Cardiac atrium fibroblast (primary cell): ENCODE data around the gene NIPA2. TPM values are rescaled to one million over a fixed set of nuclear protein-coding genes. Genes with fewer than 3 reads are reported as not detected.

Experiments
- total RNA-seq: library from RNA; depleted of rRNA; stranded (reverse); fragments of >200 nt; gene quantifications from 2 replicates; pipeline ENCODE4 v1.2.3, GENCODE V29; 2015

The NIPA2 gene
- total RNA-seq = 50.4 and 53.1 TPM in 2 replicates

DNA sequence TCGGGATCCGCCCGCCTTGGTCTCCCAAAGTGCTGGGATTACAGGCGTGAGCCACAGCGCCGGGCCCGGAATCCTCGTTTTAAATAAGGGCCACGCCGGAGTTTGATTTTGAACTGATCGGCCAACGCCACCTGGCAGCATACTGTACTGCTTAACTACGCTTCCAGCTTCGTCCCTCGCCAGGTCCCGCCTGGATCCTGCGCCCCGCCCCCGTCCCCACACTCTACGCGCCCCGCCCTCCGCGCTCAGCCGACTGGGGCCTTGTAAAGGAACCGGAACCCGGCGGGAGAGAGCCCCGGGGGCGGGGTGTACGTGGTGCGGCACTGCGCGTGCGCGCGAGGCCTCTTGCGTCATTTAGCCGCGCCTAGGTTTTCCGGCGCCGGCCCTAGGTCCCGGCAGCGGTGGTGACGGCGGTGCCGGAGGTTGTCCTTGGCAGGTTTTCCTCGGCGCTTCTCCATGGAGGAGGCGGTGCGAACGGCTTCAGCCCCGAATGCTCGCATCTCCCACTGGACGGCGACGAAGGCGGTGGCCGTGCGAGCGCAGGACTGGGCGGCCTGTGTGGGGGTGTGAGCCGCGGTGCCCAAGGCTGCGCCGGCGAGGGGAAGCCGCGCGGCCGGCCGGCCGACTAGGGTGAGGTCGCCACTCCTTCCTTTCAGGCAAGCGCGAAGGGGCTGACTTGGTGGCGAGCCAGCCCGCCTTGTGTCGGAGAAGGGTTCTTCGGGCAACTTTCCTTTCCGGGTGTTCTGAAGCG, at the start of gene NIPA2:
Gene NIPA2 (plus strand): TSS at position 375 of the 751 bp plus-strand sequence. CDS start 13,066 bp downstream, outside the sequence.

Other genes starting within 250 kb of the NIPA2 start
- gene NIPA1, start 52.0 kb upstream of the NIPA2 start, total RNA-seq = 7.6 and 12.3 TPM in 2 replicates
- gene CYFIP1, start 141.7 kb downstream of the NIPA2 start, total RNA-seq = 58.3 and 87.6 TPM in 2 replicates
- gene TUBGCP5, start 200.9 kb downstream of the NIPA2 start, total RNA-seq = 8.5 and 14.7 TPM in 2 replicates